Embryonic facial prominence (tissue), 1 donor: ENCODE measurements around the gene CCDC92B.

ENCODE experiments used
- DNase-seq: peaks from one replicate; pipeline ENCODE4 v3.0.0-alpha.2; 2016; ENCODE audit errors: extremely low spot score

CCDC92B gene

DNA sequence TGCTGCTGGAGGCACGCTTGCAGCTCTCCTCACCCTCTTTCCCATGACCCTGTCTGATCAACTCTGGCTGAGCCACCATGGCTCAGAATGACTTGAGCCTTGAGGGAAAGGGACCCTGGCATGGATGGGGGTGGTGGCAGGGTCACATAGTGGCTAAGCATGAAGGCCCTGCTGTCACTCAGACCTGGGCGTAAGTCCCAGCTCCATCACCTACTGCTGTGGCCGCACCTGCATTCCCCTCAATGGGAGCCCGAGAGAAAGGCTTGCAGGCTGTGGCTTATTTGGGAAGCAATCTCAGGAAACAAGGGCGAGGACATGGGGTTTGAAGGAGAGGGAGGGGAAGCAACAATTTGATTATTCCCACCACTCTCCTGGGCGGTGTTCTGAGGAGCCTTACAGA, 29.0 kb upstream of the CCDC92B start:
- no peak for DNase-seq

DNA sequence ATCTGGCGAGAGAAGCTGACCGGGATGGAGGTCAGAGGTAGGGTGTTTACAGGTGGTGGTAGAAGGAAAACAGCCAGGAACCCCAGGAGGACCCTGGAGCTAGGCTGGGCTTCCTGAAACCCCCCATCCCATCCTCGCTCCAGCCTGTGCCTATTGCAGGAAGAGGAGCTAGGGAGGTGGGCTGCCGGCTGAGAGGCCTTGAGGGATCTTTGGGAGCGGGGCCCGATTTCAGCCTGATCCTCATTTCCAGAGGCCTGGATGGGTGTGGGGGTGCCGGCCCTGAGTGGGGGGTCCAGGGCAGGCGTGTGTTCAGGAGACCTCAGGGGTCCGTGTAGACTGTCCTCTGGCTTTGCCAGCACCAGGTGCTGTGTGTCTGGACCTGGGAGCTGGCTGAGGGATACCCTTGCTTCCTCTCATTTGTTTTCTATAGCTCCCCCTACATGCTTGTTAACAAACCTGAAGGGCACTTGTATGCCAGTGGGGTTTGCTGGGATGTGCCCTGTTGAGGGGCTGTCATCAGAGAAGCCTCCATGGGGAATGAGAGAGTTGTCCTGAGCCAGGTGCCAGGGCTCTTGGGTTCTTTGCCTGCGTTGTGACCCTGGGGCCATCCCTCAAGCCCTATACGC, 27.9 kb upstream of the CCDC92B start:
- DNase-seq, result no peak

DNA sequence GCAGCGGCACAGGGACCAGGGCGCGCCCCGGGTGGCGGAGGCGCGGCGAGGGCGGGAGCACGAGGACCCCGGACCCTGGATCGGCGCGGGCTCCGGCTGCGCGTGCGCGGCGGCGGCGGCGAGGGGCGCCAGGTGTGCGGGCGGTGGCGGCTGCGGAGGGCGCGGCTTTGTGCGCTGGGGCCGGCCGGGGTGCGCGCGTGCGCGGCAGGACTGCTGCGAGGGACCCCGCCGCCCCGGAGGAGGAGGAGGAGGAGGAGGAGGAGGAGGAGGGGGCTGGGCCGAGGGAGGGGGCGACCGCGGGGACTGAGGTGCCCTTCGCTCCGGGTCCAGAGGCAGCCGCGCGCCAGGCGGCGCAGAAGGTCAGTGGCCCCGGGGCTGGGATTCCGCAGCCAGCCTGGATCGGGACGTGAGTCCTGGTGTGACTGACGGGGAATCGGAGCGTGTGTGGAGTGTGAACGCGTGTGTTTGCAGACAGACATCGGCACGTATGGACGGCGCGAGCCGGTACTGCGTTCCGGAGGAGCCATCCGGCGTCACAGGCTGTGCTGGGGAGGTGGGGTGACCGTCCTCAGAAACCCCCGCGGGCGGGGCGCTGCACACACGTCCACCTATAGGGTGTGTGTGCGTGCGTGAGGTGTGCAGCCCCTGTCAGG, 27.3 kb upstream of the CCDC92B start:
- DNase-seq, result no peak

DNA sequence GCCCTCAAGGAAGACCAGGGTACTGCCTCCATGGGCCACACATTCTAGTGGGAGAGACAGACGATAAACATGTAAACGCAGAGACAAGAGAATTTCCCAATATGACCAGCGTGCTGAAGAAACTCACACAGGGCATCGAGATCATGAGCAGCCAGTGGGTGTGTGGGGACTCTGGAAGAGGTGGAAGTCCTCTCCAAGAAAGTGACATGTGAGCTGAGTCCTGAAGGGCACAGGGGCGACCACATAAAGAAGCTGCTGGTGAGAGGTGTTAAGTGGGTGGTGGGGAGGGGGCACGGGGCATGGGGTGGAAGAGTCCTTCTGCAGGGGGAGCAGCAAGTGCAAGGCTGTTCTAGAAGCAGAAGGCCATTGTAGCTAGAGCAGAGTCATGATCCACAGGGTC, 25.8 kb upstream of the CCDC92B start:
- no peak for DNase-seq

GRCh38 chr17:2770129-2770528, 20.7 kb upstream of the CCDC92B start:
- DNase-seq, result no peak

GRCh38 chr17:2758870-2759269, 9.4 kb upstream of the CCDC92B start:
- no peak for DNase-seq

DNA sequence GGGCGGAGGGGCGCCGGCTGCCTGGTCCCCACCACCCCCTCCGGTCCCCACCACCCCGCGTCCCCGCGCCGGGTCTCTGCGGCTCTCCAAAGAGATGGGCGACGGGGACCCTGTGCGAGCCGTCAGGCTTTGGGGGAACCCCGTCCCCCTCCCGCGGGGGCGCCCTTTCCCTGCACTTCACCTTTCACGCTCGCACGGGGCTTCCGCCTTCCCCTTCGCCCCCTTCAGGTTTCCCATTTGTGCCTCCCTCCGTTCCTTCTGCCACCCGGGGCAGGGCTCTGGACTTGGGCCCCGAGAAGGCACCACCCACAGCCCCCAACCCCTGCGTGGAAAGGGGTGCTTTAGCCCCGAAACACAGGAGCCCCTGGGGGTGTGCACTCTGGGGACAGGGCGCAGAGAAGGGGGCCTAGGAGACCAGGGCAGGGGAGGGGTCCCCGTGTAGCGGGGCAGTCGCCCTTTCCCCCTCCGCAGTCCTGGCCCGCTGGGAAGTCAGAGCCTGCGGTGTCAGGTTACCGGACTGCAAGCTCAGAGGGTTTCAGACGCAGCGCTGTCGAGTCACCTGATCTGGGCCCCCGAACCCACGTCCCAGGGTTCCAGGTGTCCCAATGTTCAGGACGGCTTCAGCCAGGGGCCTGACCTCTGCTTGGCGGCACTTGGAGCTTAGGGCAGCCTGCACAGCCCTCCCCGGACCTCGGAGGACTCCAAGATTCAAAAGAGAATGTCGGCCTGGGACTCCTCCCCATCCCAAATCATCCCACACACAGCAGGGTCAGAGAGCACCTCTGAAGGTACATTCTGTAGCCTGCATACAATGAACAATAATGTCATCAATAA, 6.7 kb upstream of the CCDC92B start:
- no peak for DNase-seq

- DNase-seq, result no peak
Observed at GRCh38 chr17:2751491-2751890, 2.0 kb upstream of the CCDC92B start.

- DNase-seq, result no peak
Observed at GRCh38 chr17:2750721-2751120, 1.3 kb upstream of the CCDC92B start.

GRCh38 chr17:2749784-2750181, 331 bp upstream of the CCDC92B start:
- peak; percentile 36 for DNase-seq

GRCh38 chr17:2745317-2746037, 4.0 kb downstream of the CCDC92B start:
- no peak for DNase-seq

- DNase-seq, result no peak
Observed at GRCh38 chr17:2737693-2738092, 11.8 kb downstream of the CCDC92B start.

- no peak for DNase-seq
Observed at GRCh38 chr17:2736956-2737355, 12.5 kb downstream of the CCDC92B start.

- DNase-seq, result no peak
Observed at GRCh38 chr17:2735896-2736295, 13.6 kb downstream of the CCDC92B start.

- DNase-seq, result no peak
Observed at GRCh38 chr17:2734939-2735338, 14.5 kb downstream of the CCDC92B start.

GRCh38 chr17:2731807-2732206, 17.6 kb downstream of the CCDC92B start:
- DNase-seq, result no peak

DNA sequence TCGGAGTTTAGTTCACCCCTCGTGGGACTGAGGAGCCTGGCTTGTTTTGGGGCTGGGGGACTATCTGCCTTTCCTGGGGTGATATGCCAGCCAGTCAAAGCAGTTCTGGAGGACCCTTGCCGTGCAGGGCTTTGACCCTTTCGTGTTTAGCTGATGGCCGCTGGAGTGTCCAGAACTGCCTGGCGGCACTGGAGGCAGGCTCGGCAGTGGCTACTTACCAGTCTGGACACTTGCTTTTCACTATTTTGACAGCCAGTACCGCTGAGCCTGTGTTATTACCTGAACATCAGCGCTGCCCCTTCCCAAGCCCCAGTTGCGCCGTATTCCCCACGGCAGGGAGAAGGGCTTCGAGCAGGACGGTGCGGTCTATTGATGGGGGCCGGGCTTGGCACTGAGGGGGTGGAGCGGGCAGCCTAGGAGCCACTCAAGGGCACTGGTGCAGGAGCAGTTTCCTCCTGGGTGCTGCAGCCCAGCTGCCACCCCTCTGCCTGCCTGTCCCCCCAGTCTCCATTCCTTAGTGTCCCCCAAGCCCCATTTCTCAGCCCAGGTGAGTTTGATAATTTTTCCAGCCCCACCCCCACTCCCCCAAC, 18.6 kb downstream of the CCDC92B start:
- DNase-seq, result no peak

- no peak for DNase-seq
Observed at GRCh38 chr17:2724784-2725164, 24.7 kb downstream of the CCDC92B start.

DNA sequence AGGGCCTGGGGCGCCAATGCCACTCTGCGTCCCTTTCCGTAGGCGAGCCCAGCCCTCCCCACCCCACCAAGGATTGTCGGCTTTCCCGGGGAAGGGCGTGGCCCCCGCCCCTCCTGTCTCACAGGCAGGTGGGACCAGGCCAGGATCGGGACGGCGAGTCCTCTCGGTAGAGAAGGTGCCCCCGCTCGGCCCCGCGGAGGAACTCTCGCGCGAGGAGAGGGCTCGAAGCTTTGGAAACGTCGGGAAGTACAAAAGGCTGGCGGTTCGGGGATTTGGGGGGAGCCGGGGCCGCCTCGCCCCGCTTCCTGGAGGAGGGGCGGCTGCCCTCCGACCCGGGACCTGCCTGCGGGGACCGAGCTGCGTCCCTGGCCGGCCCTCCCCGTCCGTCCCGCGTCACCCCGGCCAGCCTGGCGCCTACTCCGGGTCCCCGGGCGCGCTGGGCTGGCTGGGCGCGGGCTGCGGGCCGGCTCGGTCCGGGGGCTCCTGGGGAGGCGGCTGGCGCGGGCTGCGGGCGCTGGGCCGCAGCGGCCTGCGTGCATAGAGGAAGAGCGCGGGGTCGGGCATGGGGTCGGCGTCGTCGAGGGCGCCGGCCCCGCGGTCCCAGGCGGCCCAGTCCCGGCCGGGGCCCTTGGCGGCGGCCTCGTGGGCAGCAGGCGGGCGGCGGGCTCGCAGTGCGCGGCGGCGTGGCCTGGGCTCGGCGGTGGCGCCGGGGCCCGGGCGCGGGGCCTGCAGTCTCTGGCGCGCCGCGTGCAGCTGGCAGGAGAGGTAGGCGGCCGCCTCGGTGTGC, 25.3 kb downstream of the CCDC92B start:
- no peak for DNase-seq

DNA sequence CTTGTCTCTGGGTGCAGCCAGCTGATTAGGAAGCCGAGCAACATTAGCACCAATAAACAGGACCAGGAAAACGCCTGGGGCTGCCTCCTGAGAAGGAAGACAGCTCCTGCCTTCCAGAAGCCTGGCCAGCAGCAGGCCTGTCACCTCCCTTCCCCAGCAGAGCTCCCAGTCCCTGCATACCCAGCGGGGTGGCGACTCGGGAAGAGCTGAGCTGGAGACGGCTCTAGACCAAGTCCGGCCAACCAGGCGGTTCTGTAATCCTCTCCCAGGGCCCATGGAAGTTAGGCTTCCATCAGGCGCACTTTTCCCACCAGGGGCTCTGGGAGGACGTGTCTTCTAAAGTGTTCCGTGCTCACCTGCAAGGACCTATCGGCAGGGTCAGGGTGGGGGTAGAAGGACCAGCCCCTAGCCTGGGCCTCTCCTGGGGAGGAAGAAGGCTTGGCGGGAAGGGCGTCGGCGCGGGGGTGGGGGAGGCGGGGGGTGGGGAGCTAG, 25.9 kb downstream of the CCDC92B start:
- no peak for DNase-seq

GRCh38 chr17:2722611-2723010, 26.8 kb downstream of the CCDC92B start:
- DNase-seq, result no peak
